Endometrial microvascular endothelial cells (primary cell): ENCODE measurements around the gene ACBD3. TPM values are rescaled to one million over a fixed set of nuclear protein-coding genes. Genes with fewer than 3 reads are reported as not detected.

Source experiments
- in situ Hi-C: cut with HindIII; loops from 2 replicates; pipeline ENCODE4 v1.10.0; 2017; ENCODE audit warnings: low sequenced_read_pairs, low pct_unique_long_range_greater_than_20kb; ENCODE audit errors: inconsistent ontology term
- total RNA-seq: library from RNA; depleted of rRNA; stranded (reverse); fragments of >200 nt; gene quantifications from one replicate; pipeline ENCODE4 v1.2.3, GENCODE V29; 2015; ENCODE audit errors: inconsistent ontology term

Gene ACBD3
- total RNA-seq, 1 donor from 2014 or later = 29.5 TPM

DNA sequence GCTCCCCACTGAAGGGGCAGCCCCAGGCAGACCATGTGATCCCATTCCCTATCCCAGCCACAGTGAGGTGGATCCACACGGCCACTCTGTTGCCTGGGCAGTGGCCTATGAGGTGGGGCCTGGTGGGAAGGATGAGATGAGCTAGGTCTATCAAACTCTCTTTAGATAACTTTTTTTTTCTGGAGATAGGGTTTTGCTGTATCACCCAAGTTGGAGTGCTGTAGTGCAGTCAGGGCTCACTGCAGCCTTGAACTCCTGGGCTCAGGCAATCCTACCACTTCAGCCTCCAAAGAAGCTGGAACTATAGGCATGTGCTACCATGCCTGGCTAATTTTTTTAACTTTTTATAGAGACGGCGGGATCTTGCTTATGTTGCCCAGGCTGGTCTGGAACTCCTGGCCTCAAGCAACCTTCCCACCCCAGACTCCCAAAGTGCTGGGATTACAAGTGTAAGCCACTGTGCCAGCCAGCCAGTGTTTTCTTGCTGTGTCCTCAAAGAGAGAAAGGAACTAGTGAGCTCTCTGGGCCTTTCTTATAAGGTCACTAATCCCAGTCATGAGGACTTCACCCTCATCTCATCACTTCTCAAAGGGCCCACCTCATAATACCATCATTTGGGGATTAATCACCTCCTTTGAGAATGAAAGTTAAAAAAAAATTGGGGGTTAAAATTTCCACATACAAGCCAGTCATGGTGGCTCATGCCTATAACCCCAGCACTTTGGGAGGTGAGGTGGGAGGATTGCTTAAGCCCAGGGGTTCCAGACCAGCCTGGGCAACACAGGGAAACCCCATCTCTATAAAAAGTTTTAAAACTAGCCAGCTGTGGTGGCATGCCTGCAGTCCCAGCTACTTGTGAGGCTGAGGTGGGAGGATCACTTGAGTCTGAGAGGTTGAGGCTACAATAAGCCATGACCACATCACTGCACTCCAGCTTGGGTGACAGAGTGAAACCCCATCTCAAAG is 87.4 kb downstream of the ACBD3 start:
- in situ Hi-C loops = loop anchor here (25.0 kb wide), 1 partner anchor 112 kb away; the partner anchor contains the start of gene SDE2

DNA sequence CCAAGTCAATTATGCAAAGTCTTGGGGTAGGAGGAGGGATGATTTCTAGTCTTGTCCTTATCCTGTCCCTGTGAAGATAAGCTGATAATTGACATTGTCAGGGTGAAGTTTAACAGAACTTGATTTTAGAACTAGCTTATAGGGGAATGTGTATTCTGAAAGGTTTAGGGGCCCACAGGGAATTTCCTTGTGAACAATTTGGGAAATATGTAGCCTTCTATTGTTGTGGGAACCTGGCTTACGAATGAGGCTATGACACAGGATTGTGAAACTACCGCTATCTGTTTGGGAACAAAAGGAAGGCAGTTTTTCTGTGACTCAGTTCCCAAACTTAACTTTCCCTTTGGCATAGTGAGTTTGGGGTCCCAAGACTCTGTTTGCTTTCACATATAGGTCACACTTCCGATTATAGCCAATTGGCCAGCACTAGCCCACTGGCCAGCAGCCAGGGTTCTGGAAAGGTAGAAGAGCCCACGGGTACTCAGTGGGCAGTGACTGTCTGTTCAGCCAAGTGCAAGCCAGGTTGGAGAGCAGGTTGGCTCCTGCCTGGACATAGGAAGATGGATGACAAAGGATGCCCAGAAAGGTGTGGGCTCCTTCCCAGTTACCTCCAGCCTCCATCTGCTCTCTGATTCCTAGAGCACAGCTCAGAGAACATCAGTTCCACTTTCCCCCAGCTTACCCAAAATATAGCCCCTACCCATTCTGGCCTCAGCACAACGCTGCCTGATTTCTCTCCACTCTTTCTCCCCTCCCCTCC is 88.5 kb downstream of the ACBD3 start:
- in situ Hi-C loops = loop anchor here (25.0 kb wide), 1 partner anchor 111 kb away; the partner anchor contains the start of gene SDE2

DNA sequence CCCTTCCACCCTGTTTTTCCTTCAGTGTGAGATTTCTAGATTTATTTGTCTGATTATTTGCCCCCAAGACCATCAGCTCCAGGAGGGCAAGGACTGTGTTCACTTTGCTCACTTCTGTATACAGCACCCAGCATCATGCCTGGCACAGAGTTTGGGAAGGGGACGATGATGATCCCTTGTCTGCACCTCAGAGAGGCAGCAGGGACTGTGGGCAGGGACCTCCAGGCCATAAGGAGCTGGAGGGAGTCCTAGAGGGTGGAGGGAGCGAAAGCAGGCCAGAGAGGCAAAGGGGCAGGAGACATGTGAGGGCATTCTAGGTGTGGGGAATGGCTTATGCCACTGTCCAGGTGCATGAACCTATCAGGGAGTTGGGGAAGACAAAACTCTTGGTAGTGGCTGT is 91.3 kb downstream of the ACBD3 start:
- in situ Hi-C loops = loop anchor here (25.0 kb wide), 1 partner anchor 108 kb away; the partner anchor contains the start of gene SDE2

Other genes starting within 250 kb of the ACBD3 start
- gene LEFTY2, start 245.5 kb downstream of the ACBD3 start, total RNA-seq = not detected
- 12.4 TPM for gene SDE2, start 187.4 kb downstream of the ACBD3 start, total RNA-seq
- 281 TPM for gene H3-3A, start 124.0 kb downstream of the ACBD3 start, total RNA-seq
- gene MIXL1, start 36.9 kb upstream of the ACBD3 start, total RNA-seq = 2.1 TPM
- gene LIN9, start 122.4 kb upstream of the ACBD3 start, total RNA-seq = 7.6 TPM
- 228 TPM for gene PARP1, start 221.4 kb upstream of the ACBD3 start, total RNA-seq